C4-2B (cell line): ENCODE measurements around the gene SCFD1.

Experiments used
- CTCF ChIP-seq: fragments of 450-650 bp; conservative IDR thresholded peaks from 2 replicates; pipeline ENCODE4 v1.5.1; 2017; ENCODE audit warnings: mild to moderate bottlenecking
- ZFX ChIP-seq: fragments of 450-650 bp; IDR thresholded peaks from 2 replicates; pipeline ENCODE4 v1.6.1; 2017

- TF ChIP-seq CTCF (no peak), ZFX (no peak)
These were observed 57.9 kb downstream of the SCFD1 start for GRCh38 chr14:30680036-30680435.
